ENCODE data around the gene VCX3B.

GRCh38 chrX:8453611-8454010 lies 11.0 kb upstream of the VCX3B start:
- TF ChIP-seq REST (IDR thresholded peaks at IDR 0.05) (no peak), SP1 (IDR thresholded peaks at IDR 0.05) (no peak), CTCF (IDR thresholded peaks at IDR 0.05; ENCODE audit: low read depth, low read length, missing input control) (no peak), GABPA (IDR thresholded peaks at IDR 0.05 in 1 of 2, conservative IDR thresholded peaks at IDR 0.05 in 1 of 2) (no peak), TAF1 (conservative IDR thresholded peaks at IDR 0.05) (no peak), YY1 (IDR thresholded peaks at IDR 0.05) (no peak), ZBTB33 (IDR thresholded peaks at IDR 0.05) (no peak), HNF4A (conservative IDR thresholded peaks at IDR 0.05) (no peak), JUND (IDR thresholded peaks at IDR 0.05) (no peak), RAD21 (IDR thresholded peaks at IDR 0.05) (no peak), FOXA1 (IDR thresholded peaks at IDR 0.05) (no peak), MAX (IDR thresholded peaks at IDR 0.05) (no peak), EGR1 (IDR thresholded peaks at IDR 0.05; ENCODE audit: low read depth in 2 of 2) (no peak)
